ENCODE results near the gene TBCK.
"Not testable (repeated sequence)": the region's sequence is repeated elsewhere in the genome, so short reads cannot be mapped to it uniquely, and the experiment has no call there.

Gene TBCK

DNA sequence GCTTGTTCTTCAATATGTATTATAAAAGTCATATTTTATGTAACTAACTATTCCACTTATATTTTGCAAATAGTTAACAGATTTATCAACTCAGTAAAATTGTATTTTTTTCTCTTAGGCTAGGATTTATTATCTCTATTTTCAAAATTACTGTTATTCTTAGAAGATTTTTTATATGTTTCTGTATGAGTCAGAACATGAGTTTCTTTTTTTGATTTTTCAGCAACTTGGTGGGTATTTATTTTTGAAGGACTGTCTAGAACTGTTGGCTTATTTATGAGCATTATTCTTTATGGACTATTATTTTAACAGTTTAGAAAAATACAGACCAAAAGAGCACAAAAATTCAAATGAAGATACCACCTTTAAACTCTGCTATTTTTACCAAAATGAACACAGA is 7.1 kb upstream of the TBCK start:
- H3K4me3 ChIP-seq (ENCODE audit: low read length): no peak overlapping the region
- TF ChIP-seq, protein P1, sequence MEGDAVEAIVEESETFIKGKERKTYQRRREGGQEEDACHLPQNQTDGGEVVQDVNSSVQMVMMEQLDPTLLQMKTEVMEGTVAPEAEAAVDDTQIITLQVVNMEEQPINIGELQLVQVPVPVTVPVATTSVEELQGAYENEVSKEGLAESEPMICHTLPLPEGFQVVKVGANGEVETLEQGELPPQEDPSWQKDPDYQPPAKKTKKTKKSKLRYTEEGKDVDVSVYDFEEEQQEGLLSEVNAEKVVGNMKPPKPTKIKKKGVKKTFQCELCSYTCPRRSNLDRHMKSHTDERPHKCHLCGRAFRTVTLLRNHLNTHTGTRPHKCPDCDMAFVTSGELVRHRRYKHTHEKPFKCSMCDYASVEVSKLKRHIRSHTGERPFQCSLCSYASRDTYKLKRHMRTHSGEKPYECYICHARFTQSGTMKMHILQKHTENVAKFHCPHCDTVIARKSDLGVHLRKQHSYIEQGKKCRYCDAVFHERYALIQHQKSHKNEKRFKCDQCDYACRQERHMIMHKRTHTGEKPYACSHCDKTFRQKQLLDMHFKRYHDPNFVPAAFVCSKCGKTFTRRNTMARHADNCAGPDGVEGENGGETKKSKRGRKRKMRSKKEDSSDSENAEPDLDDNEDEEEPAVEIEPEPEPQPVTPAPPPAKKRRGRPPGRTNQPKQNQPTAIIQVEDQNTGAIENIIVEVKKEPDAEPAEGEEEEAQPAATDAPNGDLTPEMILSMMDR (IDR thresholded peaks at IDR 0.05; ENCODE audit: insufficient read depth, low read depth, low read length, missing control alignments): no peak
- no peak for DNase-seq (ENCODE audit: low read depth)

DNA sequence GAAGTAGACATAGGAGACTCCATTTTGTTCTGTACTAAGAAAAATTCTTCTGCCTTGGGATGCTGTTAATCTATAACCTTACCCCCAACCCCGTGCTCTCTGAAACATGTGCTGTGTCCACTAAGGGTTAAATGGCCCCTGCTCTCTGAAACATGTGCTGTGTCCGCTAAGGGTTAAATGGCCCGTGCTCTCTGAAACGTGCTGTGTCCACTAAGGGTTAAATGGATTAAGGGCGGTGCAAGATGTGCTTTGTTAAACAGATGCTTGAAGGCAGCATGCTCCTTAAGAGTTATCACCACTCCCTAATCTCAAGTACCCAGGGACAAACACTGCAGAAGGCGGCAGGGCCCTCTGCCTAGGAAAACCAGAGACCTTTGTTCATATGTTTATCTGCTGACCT is 5.8 kb upstream of the TBCK start:
- DNase-seq (ENCODE audit: low read depth): not testable (repeated sequence)

DNA sequence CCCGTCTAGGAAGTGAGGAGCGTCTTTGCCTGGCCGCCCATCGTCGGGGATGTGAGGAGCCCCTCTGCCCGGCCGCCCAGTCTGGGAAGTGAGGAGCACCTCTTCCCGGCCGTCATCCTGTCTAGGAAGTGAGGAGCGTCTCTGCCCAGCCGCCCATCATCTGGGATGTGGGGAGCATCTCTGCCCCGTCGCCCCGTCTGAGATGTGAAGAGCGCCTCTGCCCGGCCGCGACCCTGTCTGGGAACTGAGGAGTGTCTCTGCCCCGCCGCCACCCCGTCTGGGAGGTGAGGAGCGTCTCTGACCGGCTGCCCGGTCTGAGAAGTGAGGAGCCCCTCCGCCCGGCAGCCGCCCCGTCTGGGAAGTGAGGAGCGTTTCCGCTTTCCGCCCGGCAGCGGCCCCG is 5.2 kb upstream of the TBCK start:
- H3K4me3 ChIP-seq (ENCODE audit: low read length); DNase-seq (ENCODE audit: low read depth): not testable (repeated sequence)

More for the DNA sequence above, 5.8 kb upstream of the TBCK start:
- not testable (repeated sequence) for H3K4me3 ChIP-seq (ENCODE audit: low read length)

DNA sequence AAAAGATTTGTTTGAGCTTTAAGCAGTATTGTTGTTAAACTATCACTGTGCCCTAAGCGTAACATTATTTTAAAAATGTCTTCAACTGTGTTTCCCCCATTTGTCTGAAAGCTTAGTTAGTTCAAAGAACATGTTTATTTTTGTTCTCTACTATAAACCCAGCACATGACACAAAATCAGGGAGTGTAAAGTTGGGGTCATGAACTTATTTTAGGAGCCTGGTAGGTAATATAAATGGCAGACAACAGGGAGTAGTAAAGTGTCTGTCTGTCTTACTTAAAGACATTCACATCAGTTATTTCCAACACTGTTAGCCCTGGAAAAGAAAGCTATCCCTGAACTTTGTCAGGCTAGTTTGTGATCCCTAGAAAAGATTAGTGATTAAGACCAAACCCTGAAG is 4.2 kb upstream of the TBCK start:
- no peak overlapping the region for H3K4me3 ChIP-seq (ENCODE audit: low read length)
- no peak for DNase-seq (ENCODE audit: low read depth)
- TF ChIP-seq, protein P1 (IDR thresholded peaks at IDR 0.05; ENCODE audit: insufficient read depth, low read depth, low read length, missing control alignments): no peak

DNA sequence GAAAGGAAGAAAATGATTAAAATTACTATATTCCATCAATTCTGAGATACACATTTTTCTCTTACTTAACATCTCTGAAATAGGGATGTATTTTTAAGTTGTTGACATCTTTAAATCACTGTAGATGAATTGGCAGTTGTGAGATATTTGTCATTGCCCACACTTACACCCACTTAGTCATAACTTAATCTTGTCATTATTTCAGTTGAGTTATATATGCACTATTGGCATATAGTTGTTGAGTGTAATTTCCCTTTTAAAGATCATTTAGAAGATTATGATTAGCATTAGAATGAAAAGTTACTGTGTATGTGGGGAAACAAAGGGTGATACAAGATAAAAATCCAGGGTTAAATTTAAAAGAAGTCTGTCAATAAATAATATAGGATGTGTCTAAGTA is 2.5 kb upstream of the TBCK start:
- no peak overlapping the region for H3K4me3 ChIP-seq (ENCODE audit: low read length)
- DNase-seq (ENCODE audit: low read depth): peak; percentile 21
- TF ChIP-seq, protein P1 (IDR thresholded peaks at IDR 0.05; ENCODE audit: insufficient read depth, low read depth, low read length, missing control alignments): no peak

DNA sequence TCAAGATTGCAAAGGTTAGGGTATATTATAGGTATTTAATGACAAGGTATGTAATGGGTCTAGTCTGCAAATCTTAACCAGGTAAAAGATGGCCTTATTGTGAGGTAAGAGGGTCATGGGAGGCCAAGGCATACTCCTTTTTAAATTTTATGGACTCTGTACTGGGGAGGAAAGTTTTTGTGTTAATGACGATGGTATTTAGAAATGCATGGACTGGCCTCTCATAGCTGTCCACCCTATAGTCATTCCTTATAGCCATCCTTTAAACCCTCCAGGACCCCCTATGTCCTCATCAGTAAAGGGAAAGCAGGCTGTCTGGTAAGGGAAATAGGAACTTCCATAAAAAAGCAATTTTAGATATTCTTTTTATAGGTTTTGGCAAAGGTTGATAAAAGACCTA is 1.8 kb upstream of the TBCK start:
- H3K4me3 ChIP-seq (ENCODE audit: low read length): peak overlapping the region; percentile 69
- DNase-seq (ENCODE audit: low read depth): no peak
- TF ChIP-seq, protein P1 (IDR thresholded peaks at IDR 0.05; ENCODE audit: insufficient read depth, low read depth, low read length, missing control alignments): no peak

DNA sequence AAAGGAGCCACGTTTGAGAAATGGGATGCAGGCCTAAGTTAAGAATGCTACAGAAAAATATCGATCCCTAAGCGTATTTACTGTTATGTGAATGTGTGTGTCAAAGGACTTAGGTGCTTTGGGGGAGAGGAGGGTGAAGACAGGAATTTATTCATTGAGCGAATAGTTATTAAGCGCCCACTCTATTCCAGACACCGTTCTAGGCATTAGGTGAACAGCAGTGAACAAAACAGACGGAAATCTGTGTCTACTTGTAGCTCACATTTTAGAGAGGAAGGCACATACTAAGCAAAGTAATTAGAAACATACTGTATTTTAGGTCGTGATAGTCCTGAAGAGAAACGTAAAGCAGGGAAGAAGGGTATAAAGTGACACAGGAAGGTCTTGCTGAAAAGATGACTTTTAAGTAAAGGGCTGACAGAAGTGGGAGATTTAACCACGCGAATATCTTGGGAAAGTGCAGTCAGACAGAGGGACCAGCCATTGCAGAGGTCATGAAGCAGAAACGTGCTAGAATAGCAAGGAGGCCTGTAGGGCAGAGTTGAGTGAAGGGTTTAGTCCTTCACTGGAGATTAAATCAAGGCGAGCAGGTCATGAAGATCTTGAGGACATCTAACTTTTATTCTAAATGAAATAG is 882 bp upstream of the TBCK start:
- TF ChIP-seq, protein P1 (IDR thresholded peaks at IDR 0.05; ENCODE audit: insufficient read depth, low read depth, low read length, missing control alignments): no peak
- no peak for DNase-seq (ENCODE audit: low read depth)

DNA sequence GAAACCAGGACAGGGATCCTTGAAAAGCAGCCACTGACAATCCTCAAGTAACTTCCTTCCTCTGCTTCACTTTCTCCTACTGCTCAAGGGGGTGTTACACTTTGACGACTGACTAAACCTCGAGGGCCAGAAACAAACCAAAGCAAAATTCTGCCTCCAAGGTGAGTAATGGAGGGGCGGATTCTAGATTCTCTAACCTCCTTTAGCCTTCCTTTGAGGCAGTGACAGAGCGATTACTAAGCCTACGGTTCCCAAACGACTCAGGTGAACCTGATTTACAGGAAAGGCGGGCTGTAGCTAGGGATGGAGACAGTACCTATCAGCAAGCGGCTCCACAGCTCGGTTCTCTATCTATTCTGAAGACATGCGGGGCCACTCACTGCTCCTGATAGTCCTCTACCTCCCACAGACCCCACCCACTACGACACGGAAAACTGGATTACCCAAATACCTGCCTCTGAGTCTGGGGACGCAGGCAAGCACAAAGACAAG is 487 bp downstream of the TBCK start:
- DNase-seq (ENCODE audit: low read depth): peak; percentile 99
- TF ChIP-seq, protein P1 (IDR thresholded peaks at IDR 0.05; ENCODE audit: insufficient read depth, low read depth, low read length, missing control alignments): no peak
- peak overlapping the region; percentile 69 for H3K4me3 ChIP-seq (ENCODE audit: low read length)

More for the DNA sequence above, 882 bp upstream of the TBCK start:
- H3K4me3 ChIP-seq (ENCODE audit: low read length): peak overlapping the region; percentile 69

All from epithelial cell of esophagus (primary cell).